Fibroblast of lung (primary cell): ENCODE data around the gene S1PR2.

ENCODE experiments used
- EZH2 ChIP-seq: IDR thresholded peaks from 2 replicates; pipeline ENCODE4 v1.5.1; 2012; ENCODE audit warnings: low read length, control low read depth, mild to moderate bottlenecking; ENCODE audit errors: missing control alignments
- TF ChIP-seq, protein P1 (sequence below), 2 donors: IDR thresholded peaks in 1 of 2; conservative IDR thresholded peaks in 1 of 2; 1 replicate in 1 of 2; 2 replicates in 1 of 2; pipeline ENCODE4 v1.5.1; 2011 to 2012; ENCODE audit warnings: low read length in 2 of 2, control low read depth in 1 of 2, inconsistent platforms in 1 of 2, low read depth in 1 of 2, mild to moderate bottlenecking in 1 of 2

DNA sequence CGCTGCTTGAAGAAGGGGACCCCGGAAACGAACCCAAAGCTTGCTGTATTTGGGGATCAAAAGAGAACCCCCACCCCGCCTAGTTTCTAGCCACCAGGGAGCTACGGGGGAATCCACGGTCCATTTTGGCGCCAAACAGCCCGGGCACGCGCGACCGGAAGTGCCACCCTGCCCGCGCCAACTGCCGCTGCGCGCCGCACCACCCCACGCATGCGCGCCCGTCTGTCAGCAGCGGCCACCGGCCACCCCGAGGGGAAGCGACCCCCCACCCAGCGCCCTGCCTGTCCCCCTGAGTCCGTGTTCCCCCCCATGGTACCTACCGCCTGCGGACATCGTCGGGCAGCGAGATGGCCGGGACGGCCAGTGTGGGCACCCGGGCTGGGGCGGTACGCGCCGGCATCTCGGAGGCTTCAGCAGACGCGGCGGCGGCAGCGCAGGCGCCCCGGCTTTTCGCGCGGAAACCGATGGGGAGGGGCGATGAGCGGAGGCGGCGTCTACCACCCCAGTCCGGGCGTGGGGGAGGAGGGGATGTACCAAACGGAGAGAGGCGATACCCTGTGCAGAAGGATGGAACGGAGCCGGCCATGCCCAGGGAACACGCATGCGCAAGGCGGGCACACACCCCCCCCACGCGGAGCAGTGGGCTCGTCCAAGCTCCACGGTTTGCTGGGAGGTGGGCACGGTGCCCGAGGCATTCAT lies 36.5 kb downstream of the S1PR2 start, which contains the start of gene DNMT1:
- TF ChIP-seq, protein P1, sequence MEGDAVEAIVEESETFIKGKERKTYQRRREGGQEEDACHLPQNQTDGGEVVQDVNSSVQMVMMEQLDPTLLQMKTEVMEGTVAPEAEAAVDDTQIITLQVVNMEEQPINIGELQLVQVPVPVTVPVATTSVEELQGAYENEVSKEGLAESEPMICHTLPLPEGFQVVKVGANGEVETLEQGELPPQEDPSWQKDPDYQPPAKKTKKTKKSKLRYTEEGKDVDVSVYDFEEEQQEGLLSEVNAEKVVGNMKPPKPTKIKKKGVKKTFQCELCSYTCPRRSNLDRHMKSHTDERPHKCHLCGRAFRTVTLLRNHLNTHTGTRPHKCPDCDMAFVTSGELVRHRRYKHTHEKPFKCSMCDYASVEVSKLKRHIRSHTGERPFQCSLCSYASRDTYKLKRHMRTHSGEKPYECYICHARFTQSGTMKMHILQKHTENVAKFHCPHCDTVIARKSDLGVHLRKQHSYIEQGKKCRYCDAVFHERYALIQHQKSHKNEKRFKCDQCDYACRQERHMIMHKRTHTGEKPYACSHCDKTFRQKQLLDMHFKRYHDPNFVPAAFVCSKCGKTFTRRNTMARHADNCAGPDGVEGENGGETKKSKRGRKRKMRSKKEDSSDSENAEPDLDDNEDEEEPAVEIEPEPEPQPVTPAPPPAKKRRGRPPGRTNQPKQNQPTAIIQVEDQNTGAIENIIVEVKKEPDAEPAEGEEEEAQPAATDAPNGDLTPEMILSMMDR (conservative IDR thresholded peaks at IDR 0.05 in 1 of 2, IDR thresholded peaks at IDR 0.05 in 1 of 2; ENCODE audit: low read depth in 1 of 2, low read length in 2 of 2) = no peak
- TF ChIP-seq EZH2 = no peak
